Cardiac septum (tissue), 1 donor: ENCODE results near the gene TIPARP. TPM values are rescaled to one million over a fixed set of nuclear protein-coding genes. Genes with fewer than 3 reads are reported as not detected.
"Not testable (repeated sequence)": the region's sequence is repeated elsewhere in the genome, so short reads cannot be mapped to it uniquely, and the experiment has no call there.

Source experiments
- DNase-seq: peaks from one replicate; pipeline ENCODE4 v3.0.0-alpha.2; 2020; ENCODE audit warnings: low spot score
- intact Hi-C: fragments of 100-400 bp; cut with DNase I; formaldehyde crosslinking; loops from one replicate; pipeline ENCODE4 v1.14.0; 2022
- total RNA-seq: library from RNA; stranded (reverse); fragmentation: NEBNext Ultra II Directional; extraction: Animal tissue kit (Norgen Biotek cat#: 25700); gene quantifications from one replicate; pipeline ENCODE4 v1.2.1, GENCODE V29; 2021
- donor health status: DM: no; HTN: no; CAD: no.

The TIPARP gene
- total RNA-seq, 1 donor from 2014 or later: 17.9 TPM

GRCh38 chr3:156643729-156644389, 30.5 kb upstream of the TIPARP start:
- no peak for DNase-seq
- intact Hi-C loops: no loop called here

GRCh38 chr3:156644958-156645357, 29.4 kb upstream of the TIPARP start:
- intact Hi-C loops: no loop called here
- no peak for DNase-seq

GRCh38 chr3:156646958-156647357, 27.4 kb upstream of the TIPARP start:
- DNase-seq: no peak
- intact Hi-C loops: no loop called here

- intact Hi-C loops: no loop called here
Observed at GRCh38 chr3:156648086-156648485, 26.3 kb upstream of the TIPARP start.

GRCh38 chr3:156649681-156650080, 24.7 kb upstream of the TIPARP start:
- DNase-seq: no peak
- intact Hi-C loops: no loop called here

More at GRCh38 chr3:156648086-156648485, 26.3 kb upstream of the TIPARP start:
- no peak for DNase-seq

GRCh38 chr3:156652661-156653060, 21.7 kb upstream of the TIPARP start:
- intact Hi-C loops, DNase-seq: not testable (repeated sequence)

GRCh38 chr3:156654834-156655233, 19.6 kb upstream of the TIPARP start:
- intact Hi-C loops: no loop called here
- no peak for DNase-seq

- intact Hi-C loops: no loop called here
- no peak for DNase-seq
Observed at GRCh38 chr3:156655819-156656550, 18.4 kb upstream of the TIPARP start.

GRCh38 chr3:156657440-156657839, 16.9 kb upstream of the TIPARP start:
- no peak for DNase-seq
- intact Hi-C loops: no loop called here

GRCh38 chr3:156657862-156658731, 16.3 kb upstream of the TIPARP start:
- DNase-seq: no peak
- intact Hi-C loops: no loop called here

- intact Hi-C loops: no loop called here
- no peak for DNase-seq
Observed at GRCh38 chr3:156658732-156659090, 15.7 kb upstream of the TIPARP start.

- DNase-seq: no peak
- intact Hi-C loops: no loop called here
Observed at GRCh38 chr3:156659260-156659659, 15.1 kb upstream of the TIPARP start.

GRCh38 chr3:156661155-156661554, 13.2 kb upstream of the TIPARP start:
- intact Hi-C loops: no loop called here
- no peak for DNase-seq

GRCh38 chr3:156664011-156664830, 10.2 kb upstream of the TIPARP start:
- intact Hi-C loops: no loop called here
- DNase-seq: no peak

GRCh38 chr3:156664831-156665178, 9.6 kb upstream of the TIPARP start:
- intact Hi-C loops: no loop called here
- no peak for DNase-seq

GRCh38 chr3:156665291-156665690, 9.1 kb upstream of the TIPARP start:
- intact Hi-C loops: no loop called here
- no peak for DNase-seq

GRCh38 chr3:156666073-156666472, 8.3 kb upstream of the TIPARP start:
- DNase-seq: no peak
- intact Hi-C loops: no loop called here

- intact Hi-C loops: no loop called here
- no peak for DNase-seq
Observed at GRCh38 chr3:156668073-156668763, 6.2 kb upstream of the TIPARP start.

- no peak for DNase-seq
- intact Hi-C loops: loop anchor here (5.0 kb wide), 2 partner anchors 113 to 128 kb away; partner anchors contain the start of gene SSR3
Observed at GRCh38 chr3:156670077-156670476, 4.3 kb upstream of the TIPARP start.
